ENCODE measurements around the gene TREX2. TPM values are rescaled to one million over a fixed set of nuclear protein-coding genes. Genes with fewer than 3 reads are reported as not detected.

Gene TREX2, protein sequence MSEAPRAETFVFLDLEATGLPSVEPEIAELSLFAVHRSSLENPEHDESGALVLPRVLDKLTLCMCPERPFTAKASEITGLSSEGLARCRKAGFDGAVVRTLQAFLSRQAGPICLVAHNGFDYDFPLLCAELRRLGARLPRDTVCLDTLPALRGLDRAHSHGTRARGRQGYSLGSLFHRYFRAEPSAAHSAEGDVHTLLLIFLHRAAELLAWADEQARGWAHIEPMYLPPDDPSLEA
- total RNA-seq, result 1 to 10 TPM in 3 of 4 donors, not detected in 1; 1.4 to 3.2 (median 2.9) TPM

DNA sequence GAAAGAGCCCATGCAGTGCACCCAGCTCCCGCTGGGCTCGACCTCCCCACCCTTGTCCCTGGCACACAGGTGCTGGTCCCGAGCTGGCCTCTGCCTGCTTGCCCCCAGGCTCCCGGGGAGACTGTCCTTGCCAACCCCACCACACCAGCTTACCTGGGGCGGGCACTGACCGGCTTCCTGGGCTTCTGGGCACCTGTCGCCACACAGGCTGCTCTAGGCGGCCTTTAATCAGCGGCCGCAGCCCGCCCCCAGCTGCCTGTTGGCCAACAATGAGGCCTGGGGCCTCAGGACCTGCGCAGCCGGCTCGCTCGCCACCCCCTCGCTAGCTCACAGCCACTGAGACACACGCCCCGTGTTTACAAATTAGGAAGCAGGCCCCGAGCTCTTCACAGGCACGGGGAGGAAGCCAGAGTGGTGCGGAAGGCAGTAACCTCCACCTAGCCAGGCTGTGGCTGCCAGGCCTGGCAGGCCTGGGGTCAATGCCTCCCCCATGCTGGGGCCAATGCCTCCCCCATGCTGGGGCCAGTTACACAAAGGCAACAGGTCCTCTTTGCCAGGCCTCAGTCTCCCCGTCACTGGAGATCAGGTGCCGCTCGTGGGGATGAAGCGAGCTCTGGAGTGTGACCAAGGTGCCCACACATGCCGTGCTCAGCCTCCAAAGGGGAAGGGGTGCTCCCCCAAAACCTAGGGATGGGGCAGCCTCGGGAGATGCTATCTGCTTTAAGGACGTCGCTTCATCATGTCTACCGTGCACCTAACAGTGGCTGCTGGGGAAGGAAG is at the start of gene TREX2:
Gene TREX2 (minus strand): TSS at position 201 of the 780 bp plus-strand sequence. CDS start 626 bp downstream, outside the sequence.
- no peak for DNase-seq
- no peak within 1 kb of the TSS for H3K27ac ChIP-seq
- no peak within 1 kb of the TSS for H3K4me3 ChIP-seq
- H3K36me3 ChIP-seq, result no peaks in the 10 kb centered on the region
- H3K27me3 ChIP-seq, result no peaks in the 10 kb centered on the region
- TF ChIP-seq, protein P1, sequence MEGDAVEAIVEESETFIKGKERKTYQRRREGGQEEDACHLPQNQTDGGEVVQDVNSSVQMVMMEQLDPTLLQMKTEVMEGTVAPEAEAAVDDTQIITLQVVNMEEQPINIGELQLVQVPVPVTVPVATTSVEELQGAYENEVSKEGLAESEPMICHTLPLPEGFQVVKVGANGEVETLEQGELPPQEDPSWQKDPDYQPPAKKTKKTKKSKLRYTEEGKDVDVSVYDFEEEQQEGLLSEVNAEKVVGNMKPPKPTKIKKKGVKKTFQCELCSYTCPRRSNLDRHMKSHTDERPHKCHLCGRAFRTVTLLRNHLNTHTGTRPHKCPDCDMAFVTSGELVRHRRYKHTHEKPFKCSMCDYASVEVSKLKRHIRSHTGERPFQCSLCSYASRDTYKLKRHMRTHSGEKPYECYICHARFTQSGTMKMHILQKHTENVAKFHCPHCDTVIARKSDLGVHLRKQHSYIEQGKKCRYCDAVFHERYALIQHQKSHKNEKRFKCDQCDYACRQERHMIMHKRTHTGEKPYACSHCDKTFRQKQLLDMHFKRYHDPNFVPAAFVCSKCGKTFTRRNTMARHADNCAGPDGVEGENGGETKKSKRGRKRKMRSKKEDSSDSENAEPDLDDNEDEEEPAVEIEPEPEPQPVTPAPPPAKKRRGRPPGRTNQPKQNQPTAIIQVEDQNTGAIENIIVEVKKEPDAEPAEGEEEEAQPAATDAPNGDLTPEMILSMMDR (IDR thresholded peaks at IDR 0.05), result no peak
- no peak for TF ChIP-seq POLR2A (IDR thresholded peaks at IDR 0.05)
- no peaks in the 10 kb centered on the region for H3K4me1 ChIP-seq
- intact Hi-C loops (cut with DNase I; ENCODE audit: low total_unique reads), result no loop called here
- H3K9me3 ChIP-seq, result no peaks in the 10 kb centered on the region

- H3K27me3 ChIP-seq, result no peaks in the 10 kb centered on the region
- H3K4me1 ChIP-seq, result no peaks in the 10 kb centered on the region
- H3K9me3 ChIP-seq, result no peaks in the 10 kb centered on the region
- no peaks in the 10 kb centered on the region for H3K36me3 ChIP-seq
- H3K27ac ChIP-seq, result peak overlapping the region; percentile 65 to 82
- TF ChIP-seq, protein P1 (IDR thresholded peaks at IDR 0.05), result no peak
- no peak for TF ChIP-seq POLR2A (IDR thresholded peaks at IDR 0.05)
- DNase-seq, result peak; percentile 37 to 55
- intact Hi-C loops (cut with DNase I; ENCODE audit: low total_unique reads), result no loop called here
- H3K4me3 ChIP-seq, result peak overlapping the region; percentile 12 to 28
These were observed 49.5 kb upstream of the TREX2 start for GRCh38 chrX:153495362-153495751.

- H3K4me1 ChIP-seq, result no peaks in the 10 kb centered on the region
- DNase-seq, result peak; percentile 62 to 63
- no peaks in the 10 kb centered on the region for H3K36me3 ChIP-seq
- no peaks in the 10 kb centered on the region for H3K9me3 ChIP-seq
- TF ChIP-seq POLR2A (IDR thresholded peaks at IDR 0.05), result no peak
- TF ChIP-seq, protein P1 (IDR thresholded peaks at IDR 0.05), result peak; percentile 35 to 68 (median 48)
- H3K27ac ChIP-seq, result peak within 1 kb of the TSS; percentile 65 to 82
- intact Hi-C loops (cut with DNase I; ENCODE audit: low total_unique reads), result no loop called here
- H3K27me3 ChIP-seq, result no peaks in the 10 kb centered on the region
- peak within 1 kb of the TSS; percentile 12 to 28 for H3K4me3 ChIP-seq
These were observed 48.9 kb upstream of the TREX2 start, which contains the start of gene BGN for GRCh38 chrX:153494541-153495361. BGN (plus strand) TSS chrX:153494980; CDS start chrX:153504632, 9,652 bp downstream.

GRCh38 chrX:153494061-153494460 is 48.2 kb upstream of the TREX2 start:
- intact Hi-C loops (cut with DNase I; ENCODE audit: low total_unique reads), result no loop called here
- no peaks in the 10 kb centered on the region for H3K4me1 ChIP-seq
- no peaks in the 10 kb centered on the region for H3K27me3 ChIP-seq
- H3K9me3 ChIP-seq, result no peaks in the 10 kb centered on the region
- no peak overlapping the region for H3K4me3 ChIP-seq
- peak overlapping the region; percentile 65 to 82 for H3K27ac ChIP-seq
- no peaks in the 10 kb centered on the region for H3K36me3 ChIP-seq
- TF ChIP-seq, protein P1 (IDR thresholded peaks at IDR 0.05), result no peak
- TF ChIP-seq POLR2A (IDR thresholded peaks at IDR 0.05), result no peak
- no peak for DNase-seq
